Measurements from ENCODE around the gene SPINK2. TPM values are rescaled to one million over a fixed set of nuclear protein-coding genes. Genes with fewer than 3 reads are reported as not detected.

The SPINK2 gene
- total and polyA plus RNA-seq, 10 of the 15 experiments (the other 5 are each of a cell fraction or from before 2014, with no cell fraction given) = 0.13 to 1.0 (median 0.61) TPM; not detected in 1

DNA sequence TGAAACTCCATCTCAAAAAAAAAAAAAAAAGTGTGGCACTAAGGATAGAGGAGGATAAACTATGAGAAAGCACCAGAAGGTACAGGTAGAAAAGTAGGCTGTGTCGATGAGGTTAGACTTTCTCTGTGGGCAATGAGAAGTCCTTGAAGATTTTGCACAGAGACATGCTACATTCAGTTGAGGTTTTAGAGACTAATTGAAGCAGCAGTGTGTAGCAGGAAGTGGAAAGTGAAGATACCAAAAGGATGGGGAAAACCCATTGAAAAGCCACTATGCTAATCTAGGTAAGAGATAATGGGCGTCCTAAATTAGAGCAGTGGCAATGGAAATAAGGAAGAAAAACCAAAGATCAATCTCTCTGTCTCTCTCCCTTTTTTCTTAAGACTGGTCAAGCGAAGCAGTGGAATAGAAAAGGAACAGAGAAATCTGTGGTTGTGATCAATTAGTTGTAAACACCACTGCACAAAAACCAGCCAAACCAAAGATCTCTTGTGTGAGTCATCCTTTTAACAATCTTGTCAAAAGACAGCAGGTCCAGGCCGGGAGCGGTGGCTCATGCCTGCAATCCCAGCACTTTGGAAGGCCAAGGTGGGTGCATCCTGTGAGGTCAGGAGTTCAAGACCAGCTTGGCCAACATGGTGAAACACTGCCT lies 3.5 kb downstream of the SPINK2 start (continued):
- TF ChIP-seq, protein P1, sequence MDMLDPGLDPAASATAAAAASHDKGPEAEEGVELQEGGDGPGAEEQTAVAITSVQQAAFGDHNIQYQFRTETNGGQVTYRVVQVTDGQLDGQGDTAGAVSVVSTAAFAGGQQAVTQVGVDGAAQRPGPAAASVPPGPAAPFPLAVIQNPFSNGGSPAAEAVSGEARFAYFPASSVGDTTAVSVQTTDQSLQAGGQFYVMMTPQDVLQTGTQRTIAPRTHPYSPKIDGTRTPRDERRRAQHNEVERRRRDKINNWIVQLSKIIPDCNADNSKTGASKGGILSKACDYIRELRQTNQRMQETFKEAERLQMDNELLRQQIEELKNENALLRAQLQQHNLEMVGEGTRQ (IDR thresholded peaks at IDR 0.05; ENCODE audit: borderline replicate concordance, low read depth, low read length) = no peak
- TF ChIP-seq, protein P2, sequence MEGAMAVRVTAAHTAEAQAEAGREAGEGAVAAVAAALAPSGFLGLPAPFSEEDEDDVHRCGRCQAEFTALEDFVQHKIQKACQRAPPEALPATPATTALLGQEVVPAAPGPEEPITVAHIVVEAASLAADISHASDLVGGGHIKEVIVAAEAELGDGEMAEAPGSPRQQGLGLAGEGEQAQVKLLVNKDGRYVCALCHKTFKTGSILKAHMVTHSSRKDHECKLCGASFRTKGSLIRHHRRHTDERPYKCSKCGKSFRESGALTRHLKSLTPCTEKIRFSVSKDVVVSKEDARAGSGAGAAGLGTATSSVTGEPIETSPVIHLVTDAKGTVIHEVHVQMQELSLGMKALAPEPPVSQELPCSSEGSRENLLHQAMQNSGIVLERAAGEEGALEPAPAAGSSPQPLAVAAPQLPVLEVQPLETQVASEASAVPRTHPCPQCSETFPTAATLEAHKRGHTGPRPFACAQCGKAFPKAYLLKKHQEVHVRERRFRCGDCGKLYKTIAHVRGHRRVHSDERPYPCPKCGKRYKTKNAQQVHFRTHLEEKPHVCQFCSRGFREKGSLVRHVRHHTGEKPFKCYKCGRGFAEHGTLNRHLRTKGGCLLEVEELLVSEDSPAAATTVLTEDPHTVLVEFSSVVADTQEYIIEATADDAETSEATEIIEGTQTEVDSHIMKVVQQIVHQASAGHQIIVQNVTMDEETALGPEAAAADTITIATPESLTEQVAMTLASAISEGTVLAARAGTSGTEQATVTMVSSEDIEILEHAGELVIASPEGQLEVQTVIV (IDR thresholded peaks at IDR 0.05; ENCODE audit: borderline replicate concordance, partially characterized antibody) = no peak
- TF ChIP-seq STAT1 (conservative IDR thresholded peaks at IDR 0.05) (no peak), CREB1 (IDR thresholded peaks at IDR 0.05; ENCODE audit: low read depth) (no peak), RAD51 (IDR thresholded peaks at IDR 0.05) (no peak), EP300 (IDR thresholded peaks at IDR 0.05; ENCODE audit: borderline replicate concordance in 1 of 2, control insufficient read depth in 1 of 2, low read depth in 2 of 2, low read length in 2 of 2) (peak; percentile 69 to 73; a peak in 3 of 4 replicates), NRF1 (conservative IDR thresholded peaks at IDR 0.05; ENCODE audit: low read depth, low read length) (no peak), ZNF384 (IDR thresholded peaks at IDR 0.05; ENCODE audit: borderline replicate concordance, low read depth, low read length) (no peak), KDM1A (IDR thresholded peaks at IDR 0.05; ENCODE audit: borderline replicate concordance) (no peak), ZBED1 (IDR thresholded peaks at IDR 0.05; ENCODE audit: borderline replicate concordance) (peak; percentile 31; the same call in 1 of the 2 replicates), RAD21 (IDR thresholded peaks at IDR 0.05; ENCODE audit: insufficient read depth, low read depth, low read length) (no peak), CBX5 (IDR thresholded peaks at IDR 0.05; ENCODE audit: low read depth) (no peak; the same call in 1 of the 2 replicates)
- TF ChIP-seq, protein P3, sequence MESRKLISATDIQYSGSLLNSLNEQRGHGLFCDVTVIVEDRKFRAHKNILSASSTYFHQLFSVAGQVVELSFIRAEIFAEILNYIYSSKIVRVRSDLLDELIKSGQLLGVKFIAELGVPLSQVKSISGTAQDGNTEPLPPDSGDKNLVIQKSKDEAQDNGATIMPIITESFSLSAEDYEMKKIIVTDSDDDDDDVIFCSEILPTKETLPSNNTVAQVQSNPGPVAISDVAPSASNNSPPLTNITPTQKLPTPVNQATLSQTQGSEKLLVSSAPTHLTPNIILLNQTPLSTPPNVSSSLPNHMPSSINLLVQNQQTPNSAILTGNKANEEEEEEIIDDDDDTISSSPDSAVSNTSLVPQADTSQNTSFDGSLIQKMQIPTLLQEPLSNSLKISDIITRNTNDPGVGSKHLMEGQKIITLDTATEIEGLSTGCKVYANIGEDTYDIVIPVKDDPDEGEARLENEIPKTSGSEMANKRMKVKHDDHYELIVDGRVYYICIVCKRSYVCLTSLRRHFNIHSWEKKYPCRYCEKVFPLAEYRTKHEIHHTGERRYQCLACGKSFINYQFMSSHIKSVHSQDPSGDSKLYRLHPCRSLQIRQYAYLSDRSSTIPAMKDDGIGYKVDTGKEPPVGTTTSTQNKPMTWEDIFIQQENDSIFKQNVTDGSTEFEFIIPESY (IDR thresholded peaks at IDR 0.05) = no peak
- TF ChIP-seq, protein P4, sequence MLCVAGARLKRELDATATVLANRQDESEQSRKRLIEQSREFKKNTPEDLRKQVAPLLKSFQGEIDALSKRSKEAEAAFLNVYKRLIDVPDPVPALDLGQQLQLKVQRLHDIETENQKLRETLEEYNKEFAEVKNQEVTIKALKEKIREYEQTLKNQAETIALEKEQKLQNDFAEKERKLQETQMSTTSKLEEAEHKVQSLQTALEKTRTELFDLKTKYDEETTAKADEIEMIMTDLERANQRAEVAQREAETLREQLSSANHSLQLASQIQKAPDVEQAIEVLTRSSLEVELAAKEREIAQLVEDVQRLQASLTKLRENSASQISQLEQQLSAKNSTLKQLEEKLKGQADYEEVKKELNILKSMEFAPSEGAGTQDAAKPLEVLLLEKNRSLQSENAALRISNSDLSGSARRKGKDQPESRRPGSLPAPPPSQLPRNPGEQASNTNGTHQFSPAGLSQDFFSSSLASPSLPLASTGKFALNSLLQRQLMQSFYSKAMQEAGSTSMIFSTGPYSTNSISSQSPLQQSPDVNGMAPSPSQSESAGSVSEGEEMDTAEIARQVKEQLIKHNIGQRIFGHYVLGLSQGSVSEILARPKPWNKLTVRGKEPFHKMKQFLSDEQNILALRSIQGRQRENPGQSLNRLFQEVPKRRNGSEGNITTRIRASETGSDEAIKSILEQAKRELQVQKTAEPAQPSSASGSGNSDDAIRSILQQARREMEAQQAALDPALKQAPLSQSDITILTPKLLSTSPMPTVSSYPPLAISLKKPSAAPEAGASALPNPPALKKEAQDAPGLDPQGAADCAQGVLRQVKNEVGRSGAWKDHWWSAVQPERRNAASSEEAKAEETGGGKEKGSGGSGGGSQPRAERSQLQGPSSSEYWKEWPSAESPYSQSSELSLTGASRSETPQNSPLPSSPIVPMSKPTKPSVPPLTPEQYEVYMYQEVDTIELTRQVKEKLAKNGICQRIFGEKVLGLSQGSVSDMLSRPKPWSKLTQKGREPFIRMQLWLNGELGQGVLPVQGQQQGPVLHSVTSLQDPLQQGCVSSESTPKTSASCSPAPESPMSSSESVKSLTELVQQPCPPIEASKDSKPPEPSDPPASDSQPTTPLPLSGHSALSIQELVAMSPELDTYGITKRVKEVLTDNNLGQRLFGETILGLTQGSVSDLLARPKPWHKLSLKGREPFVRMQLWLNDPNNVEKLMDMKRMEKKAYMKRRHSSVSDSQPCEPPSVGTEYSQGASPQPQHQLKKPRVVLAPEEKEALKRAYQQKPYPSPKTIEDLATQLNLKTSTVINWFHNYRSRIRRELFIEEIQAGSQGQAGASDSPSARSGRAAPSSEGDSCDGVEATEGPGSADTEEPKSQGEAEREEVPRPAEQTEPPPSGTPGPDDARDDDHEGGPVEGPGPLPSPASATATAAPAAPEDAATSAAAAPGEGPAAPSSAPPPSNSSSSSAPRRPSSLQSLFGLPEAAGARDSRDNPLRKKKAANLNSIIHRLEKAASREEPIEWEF (IDR thresholded peaks at IDR 0.05; ENCODE audit: insufficient replicate concordance, low read depth, low read length) = peak; percentile 98

All from GM12878 (cell line).